Measurements from ENCODE around the gene PROZ.

- TF ChIP-seq CTCF (IDR thresholded peaks at IDR 0.05) (no peak), EP300 (IDR thresholded peaks at IDR 0.05) (no peak), POLR2AphosphoS5 (IDR thresholded peaks at IDR 0.05) (no peak)
Measured at GRCh38 chr13:113168211-113168610, 9.8 kb downstream of the PROZ start.

All from upper lobe of left lung (tissue), 4 donors.